ENCODE data around the gene ARGLU1.

Gene ARGLU1

GRCh38 chr13:106499896-106500295, 68.0 kb downstream of the ARGLU1 start:
- DNase-seq (ENCODE audit: low read depth), result no peak

GRCh38 chr13:106499113-106499512, 68.8 kb downstream of the ARGLU1 start:
- DNase-seq (ENCODE audit: low read depth), result no peak

- DNase-seq (ENCODE audit: low read depth), result no peak
Measured at GRCh38 chr13:106498571-106498970, 69.4 kb downstream of the ARGLU1 start.

GRCh38 chr13:106498158-106498557, 69.8 kb downstream of the ARGLU1 start:
- no peak for DNase-seq (ENCODE audit: low read depth)

GRCh38 chr13:106497079-106497478, 70.9 kb downstream of the ARGLU1 start:
- no peak for DNase-seq (ENCODE audit: low read depth)

- DNase-seq (ENCODE audit: low read depth), result no peak
Measured at GRCh38 chr13:106496072-106496997, 71.6 kb downstream of the ARGLU1 start.

GRCh38 chr13:106494936-106495335, 73.0 kb downstream of the ARGLU1 start:
- DNase-seq (ENCODE audit: low read depth), result no peak

- no peak for DNase-seq (ENCODE audit: low read depth)
Measured at GRCh38 chr13:106494506-106494905, 73.4 kb downstream of the ARGLU1 start.

GRCh38 chr13:106493533-106494220, 74.3 kb downstream of the ARGLU1 start:
- DNase-seq (ENCODE audit: low read depth), result no peak

GRCh38 chr13:106492588-106493475, 75.1 kb downstream of the ARGLU1 start:
- DNase-seq (ENCODE audit: low read depth), result no peak

GRCh38 chr13:106491928-106492587, 75.9 kb downstream of the ARGLU1 start:
- no peak for DNase-seq (ENCODE audit: low read depth)
